Left lobe of liver (tissue), 2 donors: ENCODE measurements around the gene CPB2. TPM values are rescaled to one million over a fixed set of nuclear protein-coding genes. Genes with fewer than 3 reads are reported as not detected.

Experiments used
- ATAC-seq: fragments of 200-7000 bp; cut with Tn5 transposase; one replicate; pipeline ENCODE4 v1.9.1; 2020; ENCODE audit warnings: mild to moderate bottlenecking, moderate library complexity
- DNase-seq: peaks from one replicate; pipeline ENCODE4 v3.0.0-alpha.2; 2020; ENCODE audit warnings: low spot score
- total RNA-seq: library from RNA; stranded (reverse); gene quantifications from one replicate; pipeline ENCODE4 v1.2.1, GENCODE V29; 2021
- donor health status: DM: no; HTN: no; CAD: no; lungs with moderate emphysema.
- donor health status: DM: no; HTN: yes; CAD: no.

CPB2 gene
- total RNA-seq, 1 donor from 2014 or later = 607 TPM

DNA sequence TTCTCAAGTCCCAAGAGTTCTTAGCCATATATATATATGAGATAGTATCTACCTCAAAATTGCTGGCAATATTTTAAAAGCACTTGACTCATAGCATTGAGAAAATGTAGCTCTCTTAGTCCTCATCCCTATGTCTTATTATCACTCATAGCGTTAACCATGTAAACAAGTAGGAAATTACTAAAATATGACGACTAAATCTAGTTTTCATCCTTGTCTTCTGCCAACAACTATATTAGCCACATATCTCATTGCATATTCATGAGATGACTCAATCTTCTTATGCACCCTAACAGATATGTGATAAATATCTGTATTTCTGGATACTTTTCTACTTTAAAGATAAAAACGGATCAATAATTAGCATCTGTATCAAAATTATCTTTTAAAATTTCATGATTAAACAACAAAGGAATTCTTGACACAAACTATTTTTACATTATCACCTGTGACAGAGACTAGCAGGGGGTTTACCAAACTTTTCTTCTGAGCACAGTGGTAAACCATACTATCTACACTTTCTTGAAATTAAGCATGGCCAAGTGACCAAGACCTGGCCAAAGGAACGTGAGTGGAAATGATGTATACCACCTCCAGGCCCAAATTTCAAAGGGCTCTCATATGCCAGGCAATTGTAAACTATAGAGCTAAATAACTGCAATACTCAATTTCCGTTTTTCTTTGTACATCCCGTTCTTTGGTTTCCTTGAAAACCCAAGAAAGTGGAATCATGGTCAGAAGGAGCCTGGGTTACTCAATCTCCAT lies 98.0 kb downstream of the CPB2 start:
- DNase-seq (no peak), ATAC-seq (no peak)

DNA sequence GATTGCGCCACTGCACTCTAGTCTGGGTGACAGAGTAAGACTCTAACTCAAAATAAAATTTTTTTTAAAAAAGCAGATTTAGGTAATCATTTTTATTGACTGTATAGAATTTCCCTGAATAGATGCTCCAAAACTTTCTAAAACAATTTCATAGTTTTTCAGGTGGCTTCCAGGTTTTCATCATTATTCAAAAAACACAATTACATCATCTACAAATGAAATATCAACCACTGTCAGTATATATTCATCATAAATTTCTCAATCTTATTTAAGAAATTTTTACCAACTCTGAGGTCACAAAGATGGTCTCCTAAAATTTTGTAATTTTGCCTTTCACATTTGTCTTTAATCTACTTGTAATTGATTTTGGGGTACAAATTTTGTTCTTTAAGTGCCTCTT lies 100.3 kb downstream of the CPB2 start:
- no peak for DNase-seq
- no peak for ATAC-seq

Other genes with a start within 250 kb of the CPB2 start
- gene ZC3H13, start 52.3 kb downstream of the CPB2 start, total RNA-seq = 46.7 TPM
- gene LCP1, start 77.1 kb upstream of the CPB2 start, total RNA-seq = 20.7 TPM
- gene LRRC63, start 106.9 kb upstream of the CPB2 start, total RNA-seq = 0.20 TPM